Activated CD8-positive, alpha-beta T cell treated with anti-CD3 and anti-CD28 coated beads, Interleukin-2, amount 10 ng/mL, durations not matched to agents 7 days and 5 days (primary cell): Measurements from ENCODE around the gene AXDND1. TPM values are rescaled to one million over a fixed set of nuclear protein-coding genes. Genes with fewer than 3 reads are reported as not detected.
"Not testable (repeated sequence)": the region's sequence is repeated elsewhere in the genome, so short reads cannot be mapped to it uniquely, and the experiment has no call there.

Source experiments
- ATAC-seq: fragments of 150-1000 bp; cut with Tn5 transposase; one replicate; pipeline ENCODE4 v1.10.0; 2021; ENCODE audit warnings: moderate library complexity
- CTCF ChIA-PET: fragments of 350-600 bp; sonication (Branson Sonifier 250); formaldehyde crosslinking; loops from one replicate; lab custom pipeline; 2021; ENCODE audit warnings: antibody characterized with exemption; lab: Charles Lee
- POLR2A ChIA-PET: fragments of 350-600 bp; sonication (Branson Sonifier 250); formaldehyde crosslinking; loops from one replicate; lab custom pipeline; 2021; ENCODE audit warnings: antibody characterized with exemption; lab: Charles Lee
- DNase-seq: peaks from one replicate; pipeline ENCODE4 v3.0.0-alpha.2; 2020
- H3K27ac Mint-ChIP-seq: one replicate; pipeline ENCODE4 v1.8.0; 2021; ENCODE audit warnings: mild to moderate bottlenecking, mixed read lengths
- H3K27me3 Mint-ChIP-seq: one replicate; pipeline ENCODE4 v1.8.0; 2021; ENCODE audit warnings: low read depth, mixed read lengths
- H3K36me3 Mint-ChIP-seq: one replicate; pipeline ENCODE4 v1.8.0; 2021; ENCODE audit warnings: low read depth, mixed read lengths
- H3K4me1 Mint-ChIP-seq: one replicate; pipeline ENCODE4 v1.8.0; 2021; ENCODE audit warnings: low read depth, mixed read lengths
- H3K4me3 Mint-ChIP-seq: one replicate; pipeline ENCODE4 v1.8.0; 2021; ENCODE audit warnings: mild to moderate bottlenecking, mixed read lengths
- H3K9me3 Mint-ChIP-seq: one replicate; pipeline ENCODE4 v1.8.0; 2022; ENCODE audit warnings: mixed read lengths; ENCODE audit not compliant: insufficient read depth
- total RNA-seq, 2 experiments: library from RNA; stranded (reverse); gene quantifications; one replicate each; pipeline ENCODE4 v1.2.3, GENCODE V29; 2021

Gene AXDND1
- total RNA-seq, 2 experiments from 2014 or later: 1.4 TPM

DNA sequence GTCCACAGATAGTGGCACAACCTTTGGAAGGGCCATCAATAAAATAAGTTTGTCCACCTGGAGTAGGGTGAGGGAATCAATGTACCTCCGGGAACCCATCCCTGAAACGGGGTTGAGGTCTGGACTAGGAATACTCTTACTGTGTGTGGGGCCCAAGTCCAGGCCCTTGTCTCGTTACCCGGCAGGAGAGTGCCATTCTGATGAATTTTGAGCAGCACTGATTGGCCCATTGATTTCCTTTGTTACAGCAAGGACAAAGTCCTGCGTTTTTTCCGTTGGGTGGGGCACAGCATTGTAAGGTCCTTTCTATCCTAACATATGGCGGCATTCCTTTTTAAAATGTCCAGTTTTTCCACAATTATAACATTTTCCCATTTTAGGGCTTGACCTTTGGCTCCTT is 75.2 kb downstream of the AXDND1 start:
- Mint-ChIP-seq H3K27me3 (no peaks in the 10 kb centered on the region), H3K4me1 (no peaks in the 10 kb centered on the region), H3K27ac (no peak overlapping the region), H3K9me3 (no peaks in the 10 kb centered on the region), H3K36me3 (no peaks in the 10 kb centered on the region), H3K4me3 (no peak overlapping the region)
- CTCF ChIA-PET: no interaction called here
- DNase-seq (no peak), ATAC-seq (no peak)
- POLR2A ChIA-PET: no interaction called here

DNA sequence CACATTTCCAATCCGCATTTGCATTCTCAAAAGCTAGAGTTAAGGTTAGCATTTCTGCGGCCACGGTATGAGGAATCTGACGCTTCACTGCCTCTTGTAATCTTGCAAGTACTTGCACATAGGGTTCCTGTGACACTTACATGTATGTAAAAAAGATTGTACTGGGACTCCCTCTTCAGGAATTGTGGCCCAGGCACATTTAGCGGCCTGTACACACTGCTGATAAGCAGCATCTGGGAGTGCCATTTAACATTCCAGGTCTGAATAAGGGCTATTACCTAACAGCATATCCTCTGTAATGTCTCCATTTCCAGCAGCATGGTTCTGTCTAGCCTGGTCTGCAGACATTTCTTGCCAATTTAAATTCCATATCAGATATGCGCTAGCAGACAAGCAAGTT is 75.7 kb downstream of the AXDND1 start:
- no peaks in the 10 kb centered on the region for H3K36me3 Mint-ChIP-seq
- no peak overlapping the region for H3K4me3 Mint-ChIP-seq
- no peaks in the 10 kb centered on the region for H3K9me3 Mint-ChIP-seq
- H3K4me1 Mint-ChIP-seq: no peaks in the 10 kb centered on the region
- ATAC-seq: no peak
- ChIA-PET CTCF (no interaction called here), POLR2A (no interaction called here)
- no peak overlapping the region for H3K27ac Mint-ChIP-seq
- H3K27me3 Mint-ChIP-seq: no peaks in the 10 kb centered on the region
- no peak for DNase-seq

- H3K9me3 Mint-ChIP-seq, CTCF ChIA-PET, H3K4me1 Mint-ChIP-seq, H3K27ac Mint-ChIP-seq, ATAC-seq, H3K27me3 Mint-ChIP-seq, H3K4me3 Mint-ChIP-seq, POLR2A ChIA-PET, H3K36me3 Mint-ChIP-seq, DNase-seq: not testable (repeated sequence)
These were observed 77.1 kb downstream of the AXDND1 start for GRCh38 chr1:179442846-179443245.

GRCh38 chr1:179445593-179445992 is 79.8 kb downstream of the AXDND1 start:
- Mint-ChIP-seq H3K9me3 (no peaks in the 10 kb centered on the region), H3K27ac (no peak overlapping the region), H3K36me3 (no peaks in the 10 kb centered on the region), H3K27me3 (no peaks in the 10 kb centered on the region), H3K4me3 (no peak overlapping the region), H3K4me1 (no peaks in the 10 kb centered on the region)
- ChIA-PET POLR2A (no interaction called here), CTCF (no interaction called here)
- no peak for DNase-seq
- ATAC-seq: no peak

DNA sequence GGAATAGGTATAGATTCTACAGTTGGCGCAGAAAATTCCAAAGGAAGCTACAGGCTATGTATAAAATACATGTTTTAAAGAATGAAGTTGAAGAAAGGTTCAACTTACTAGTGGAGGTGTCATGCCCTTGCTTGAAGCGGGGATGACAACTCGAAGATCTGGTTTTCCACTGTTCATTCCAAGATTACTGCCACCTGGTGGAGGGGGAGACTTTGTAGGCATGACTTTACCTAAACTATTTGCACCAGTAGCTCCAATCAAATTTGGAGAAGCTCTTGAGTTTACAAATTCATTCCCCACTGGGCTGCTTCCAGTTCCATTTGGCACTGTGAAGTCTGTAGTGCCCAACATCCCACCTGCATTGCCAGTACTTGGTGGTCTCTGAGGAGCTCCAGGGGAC is 81.7 kb downstream of the AXDND1 start:
- H3K36me3 Mint-ChIP-seq: no peaks in the 10 kb centered on the region
- no peak overlapping the region for H3K27ac Mint-ChIP-seq
- H3K27me3 Mint-ChIP-seq: no peaks in the 10 kb centered on the region
- ChIA-PET CTCF (interaction anchor here (0.7 to 1.8 kb wide), 6 partner anchors 9 to 367 kb away, joined by 3 to 4 read pairs (median 3); no protein-coding TSS in a partner anchor), POLR2A (no interaction called here)
- H3K4me1 Mint-ChIP-seq: no peaks in the 10 kb centered on the region
- no peak overlapping the region for H3K4me3 Mint-ChIP-seq
- H3K9me3 Mint-ChIP-seq: no peaks in the 10 kb centered on the region
- DNase-seq: no peak
- no peak for ATAC-seq

DNA sequence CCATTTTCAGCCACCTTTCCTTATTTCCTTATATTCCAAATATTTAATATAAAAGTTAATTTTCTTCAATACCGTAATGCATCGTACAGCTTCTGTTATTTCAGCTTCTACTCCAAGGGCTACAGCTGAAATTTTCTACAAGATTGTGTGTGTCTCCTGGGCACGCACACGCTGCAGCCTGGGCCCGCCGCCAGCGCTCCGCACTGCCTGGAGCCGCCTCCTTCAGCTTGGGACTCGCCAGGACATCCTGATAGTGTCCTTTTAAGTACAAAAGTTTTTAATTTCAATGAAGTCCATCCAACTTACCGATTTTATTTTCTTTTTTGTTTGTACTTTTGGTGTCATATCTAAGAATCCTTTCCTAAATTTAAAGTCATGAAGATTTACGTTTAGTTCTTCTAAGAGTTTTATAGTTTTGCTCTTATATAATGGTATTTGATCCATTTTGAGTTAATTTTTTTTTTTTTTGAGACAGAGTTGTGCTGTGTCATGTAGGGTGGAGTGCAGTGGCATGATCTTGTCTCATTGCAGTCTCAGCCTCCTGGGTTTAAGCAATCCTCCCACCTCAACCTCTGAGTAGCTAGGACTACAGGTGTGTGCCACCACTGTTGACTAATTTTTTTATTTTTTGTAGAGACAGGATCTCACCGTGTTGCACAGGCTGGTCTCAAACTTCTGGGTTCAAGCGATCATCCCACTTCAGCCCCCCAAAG is 82.8 kb downstream of the AXDND1 start:
- H3K4me1 Mint-ChIP-seq: no peaks in the 10 kb centered on the region
- no peaks in the 10 kb centered on the region for H3K27me3 Mint-ChIP-seq
- no peak overlapping the region for H3K4me3 Mint-ChIP-seq
- ChIA-PET CTCF (interaction anchor here (1.1 to 1.8 kb wide), 3 partner anchors 10 to 369 kb away, joined by 3 to 4 read pairs (median 3); no protein-coding TSS in a partner anchor), POLR2A (no interaction called here)
- ATAC-seq (no peak), DNase-seq (no peak)
- H3K9me3 Mint-ChIP-seq: no peaks in the 10 kb centered on the region
- no peaks in the 10 kb centered on the region for H3K36me3 Mint-ChIP-seq
- no peak overlapping the region for H3K27ac Mint-ChIP-seq

DNA sequence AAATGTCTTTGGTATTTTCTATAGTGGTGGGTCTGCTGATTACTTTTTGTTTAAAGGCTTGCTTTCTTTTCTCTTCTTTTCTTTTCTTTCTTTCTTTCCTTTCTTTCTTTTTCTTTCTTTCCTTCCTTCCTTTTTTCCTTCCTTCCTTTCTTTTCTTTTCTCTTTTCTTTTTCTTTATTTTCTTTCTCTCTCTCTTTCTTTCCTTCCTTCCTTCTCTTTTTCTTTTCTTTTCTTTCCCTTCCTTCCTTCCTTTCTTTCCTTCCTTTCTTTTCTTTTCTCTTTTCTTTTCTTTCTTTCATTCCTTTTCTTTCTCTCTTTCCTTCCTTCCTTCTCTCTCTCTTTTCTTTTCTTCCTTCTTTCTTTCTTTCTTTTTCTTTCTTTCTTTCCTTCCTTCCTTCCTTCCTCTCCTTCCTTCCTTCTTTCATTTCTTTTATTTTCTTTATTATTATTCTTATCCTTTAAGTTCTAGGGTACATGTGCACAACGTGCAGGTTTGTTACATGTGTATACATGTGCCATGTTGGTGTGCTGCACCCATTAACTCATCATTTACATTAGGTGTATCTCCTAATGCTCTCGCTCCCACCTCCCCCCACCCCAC is 93.9 kb downstream of the AXDND1 start:
- H3K27me3 Mint-ChIP-seq, H3K4me1 Mint-ChIP-seq, POLR2A ChIA-PET, H3K9me3 Mint-ChIP-seq, H3K36me3 Mint-ChIP-seq, H3K4me3 Mint-ChIP-seq, H3K27ac Mint-ChIP-seq, CTCF ChIA-PET, DNase-seq, ATAC-seq: not testable (repeated sequence)

DNA sequence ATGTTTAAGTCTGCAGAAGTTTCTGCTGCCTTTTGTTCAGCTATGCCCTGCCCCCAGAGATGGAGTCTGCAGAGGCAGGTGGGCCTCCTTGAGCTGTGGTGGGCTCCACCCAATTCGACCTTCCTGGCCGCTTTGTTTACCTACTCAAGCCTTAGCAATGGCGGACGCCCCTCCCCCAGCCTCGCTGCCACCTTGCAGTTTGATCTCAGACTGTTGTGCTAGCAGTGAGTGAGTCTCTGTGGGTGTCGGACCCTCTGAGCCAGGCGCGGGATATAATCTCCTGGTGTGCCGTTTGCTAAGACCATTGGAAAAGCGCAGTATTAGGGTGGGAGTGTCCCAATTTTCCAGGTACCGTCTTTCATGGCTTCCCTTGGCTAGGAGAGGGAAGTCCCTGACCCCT is 99.9 kb downstream of the AXDND1 start:
- H3K4me3 Mint-ChIP-seq, DNase-seq, ATAC-seq, H3K9me3 Mint-ChIP-seq, POLR2A ChIA-PET, H3K27me3 Mint-ChIP-seq, CTCF ChIA-PET, H3K4me1 Mint-ChIP-seq, H3K36me3 Mint-ChIP-seq, H3K27ac Mint-ChIP-seq: not testable (repeated sequence)

- ChIA-PET CTCF (no interaction called here), POLR2A (no interaction called here)
- H3K27me3 Mint-ChIP-seq: no peaks in the 10 kb centered on the region
These were observed 108.9 kb downstream of the AXDND1 start for GRCh38 chr1:179474713-179475112.

GRCh38 chr1:179476484-179476883 is 110.7 kb downstream of the AXDND1 start:
- Mint-ChIP-seq H3K9me3 (peaks cover 39% of the 10 kb centered on the region), H3K4me1 (no peaks in the 10 kb centered on the region), H3K36me3 (peaks cover 4% of the 10 kb centered on the region), H3K4me3 (no peak overlapping the region), H3K27me3 (no peaks in the 10 kb centered on the region), H3K27ac (no peak overlapping the region)
- ATAC-seq: no peak
- DNase-seq: no peak
- POLR2A ChIA-PET: no interaction called here
- CTCF ChIA-PET: no interaction called here

More at GRCh38 chr1:179474713-179475112, 108.9 kb downstream of the AXDND1 start:
- DNase-seq (no peak), ATAC-seq (no peak)
- Mint-ChIP-seq H3K9me3 (peaks cover 35% of the 10 kb centered on the region), H3K4me1 (no peaks in the 10 kb centered on the region), H3K4me3 (no peak overlapping the region), H3K27ac (no peak overlapping the region), H3K36me3 (peaks cover 4% of the 10 kb centered on the region)

GRCh38 chr1:179478370-179478769 is 112.6 kb downstream of the AXDND1 start:
- POLR2A ChIA-PET: no interaction called here
- H3K9me3 Mint-ChIP-seq: peaks cover 45% of the 10 kb centered on the region

DNA sequence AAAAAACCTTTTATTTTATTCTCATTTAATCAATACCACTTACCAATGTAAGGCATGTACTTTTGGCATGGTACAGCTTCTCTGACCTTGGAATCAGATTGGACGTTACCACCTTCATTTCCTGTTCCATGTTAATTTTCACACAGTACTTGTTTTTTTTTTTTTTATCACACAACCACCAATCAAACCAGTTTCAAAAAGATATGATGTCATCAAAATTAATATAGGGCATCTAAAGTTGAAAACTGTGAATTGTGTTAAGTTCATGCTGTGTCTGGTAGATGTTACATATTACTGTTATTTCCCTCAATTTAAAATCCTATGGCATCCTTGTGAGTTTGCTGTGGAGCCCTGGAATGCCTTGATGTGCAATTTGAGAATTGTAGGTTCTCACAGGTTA is 124.8 kb downstream of the AXDND1 start:
- Mint-ChIP-seq H3K27me3 (peaks cover 2% of the 10 kb centered on the region), H3K9me3 (no peaks in the 10 kb centered on the region), H3K27ac (no peak overlapping the region), H3K4me3 (no peak overlapping the region), H3K4me1 (no peaks in the 10 kb centered on the region), H3K36me3 (no peaks in the 10 kb centered on the region)
- ChIA-PET POLR2A (no interaction called here), CTCF (no interaction called here)
- ATAC-seq: no peak
- no peak for DNase-seq

More at GRCh38 chr1:179478370-179478769, 112.6 kb downstream of the AXDND1 start:
- peaks cover 4% of the 10 kb centered on the region for H3K36me3 Mint-ChIP-seq
- no peak overlapping the region for H3K27ac Mint-ChIP-seq
- CTCF ChIA-PET: no interaction called here
- H3K27me3 Mint-ChIP-seq: no peaks in the 10 kb centered on the region
- no peaks in the 10 kb centered on the region for H3K4me1 Mint-ChIP-seq
- no peak overlapping the region for H3K4me3 Mint-ChIP-seq
- ATAC-seq (no peak), DNase-seq (no peak)
